ENCODE data around the gene ZBTB7B. TPM values are rescaled to one million over a fixed set of nuclear protein-coding genes. Genes with fewer than 3 reads are reported as not detected.

The ZBTB7B gene
- total RNA-seq, 1 donor from 2014 or later = 8.1 TPM

DNA sequence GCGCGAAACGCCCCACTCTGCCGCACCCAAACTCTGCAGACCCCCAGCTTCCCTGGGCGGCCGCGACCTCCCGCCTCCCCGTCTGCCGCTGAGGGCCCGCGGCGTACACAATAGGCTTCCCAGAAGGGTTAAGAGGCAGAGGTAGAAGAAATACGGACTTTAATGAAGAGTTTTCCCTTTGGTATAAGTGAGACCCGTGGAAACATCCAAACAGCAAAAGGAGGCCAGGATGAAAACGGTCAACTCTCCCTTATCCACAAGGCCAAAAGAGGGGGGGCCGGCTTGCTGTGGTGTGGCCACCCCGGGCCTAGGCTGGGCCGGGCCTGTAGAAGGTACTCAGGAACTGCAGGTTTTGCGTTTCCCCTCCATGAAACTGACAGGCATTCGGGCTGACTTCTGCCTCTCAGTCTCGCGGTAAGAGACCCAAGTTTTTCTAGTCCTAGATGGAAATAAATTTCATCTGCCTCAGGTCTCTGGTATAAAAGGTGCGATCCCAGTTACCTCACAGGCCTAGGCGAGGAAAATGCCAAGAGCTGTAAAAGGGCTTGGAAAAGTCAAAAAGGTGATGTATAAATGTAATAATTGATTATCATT lies 40.3 kb upstream of the ZBTB7B start:
- H3K36me3 Mint-ChIP-seq (ENCODE audit: unreplicated experiment) = no peaks in the 10 kb centered on the region
- H3K4me3 Mint-ChIP-seq (ENCODE audit: unreplicated experiment) = peak overlapping the region; percentile 91
- TF ChIP-seq, protein P1, sequence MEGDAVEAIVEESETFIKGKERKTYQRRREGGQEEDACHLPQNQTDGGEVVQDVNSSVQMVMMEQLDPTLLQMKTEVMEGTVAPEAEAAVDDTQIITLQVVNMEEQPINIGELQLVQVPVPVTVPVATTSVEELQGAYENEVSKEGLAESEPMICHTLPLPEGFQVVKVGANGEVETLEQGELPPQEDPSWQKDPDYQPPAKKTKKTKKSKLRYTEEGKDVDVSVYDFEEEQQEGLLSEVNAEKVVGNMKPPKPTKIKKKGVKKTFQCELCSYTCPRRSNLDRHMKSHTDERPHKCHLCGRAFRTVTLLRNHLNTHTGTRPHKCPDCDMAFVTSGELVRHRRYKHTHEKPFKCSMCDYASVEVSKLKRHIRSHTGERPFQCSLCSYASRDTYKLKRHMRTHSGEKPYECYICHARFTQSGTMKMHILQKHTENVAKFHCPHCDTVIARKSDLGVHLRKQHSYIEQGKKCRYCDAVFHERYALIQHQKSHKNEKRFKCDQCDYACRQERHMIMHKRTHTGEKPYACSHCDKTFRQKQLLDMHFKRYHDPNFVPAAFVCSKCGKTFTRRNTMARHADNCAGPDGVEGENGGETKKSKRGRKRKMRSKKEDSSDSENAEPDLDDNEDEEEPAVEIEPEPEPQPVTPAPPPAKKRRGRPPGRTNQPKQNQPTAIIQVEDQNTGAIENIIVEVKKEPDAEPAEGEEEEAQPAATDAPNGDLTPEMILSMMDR (IDR thresholded peaks at IDR 0.05; ENCODE audit: partially characterized antibody, unreplicated experiment) = no peak
- DNase-seq = no peak
- H3K27me3 Mint-ChIP-seq (ENCODE audit: unreplicated experiment) = no peaks in the 10 kb centered on the region
- peaks cover 6% of the 10 kb centered on the region for H3K9me3 Mint-ChIP-seq (ENCODE audit: unreplicated experiment)
- H3K4me1 Mint-ChIP-seq (ENCODE audit: low read depth, unreplicated experiment) = peaks cover 10% of the 10 kb centered on the region
- H3K27ac Mint-ChIP-seq (ENCODE audit: unreplicated experiment) = peak overlapping the region; percentile 91

DNA sequence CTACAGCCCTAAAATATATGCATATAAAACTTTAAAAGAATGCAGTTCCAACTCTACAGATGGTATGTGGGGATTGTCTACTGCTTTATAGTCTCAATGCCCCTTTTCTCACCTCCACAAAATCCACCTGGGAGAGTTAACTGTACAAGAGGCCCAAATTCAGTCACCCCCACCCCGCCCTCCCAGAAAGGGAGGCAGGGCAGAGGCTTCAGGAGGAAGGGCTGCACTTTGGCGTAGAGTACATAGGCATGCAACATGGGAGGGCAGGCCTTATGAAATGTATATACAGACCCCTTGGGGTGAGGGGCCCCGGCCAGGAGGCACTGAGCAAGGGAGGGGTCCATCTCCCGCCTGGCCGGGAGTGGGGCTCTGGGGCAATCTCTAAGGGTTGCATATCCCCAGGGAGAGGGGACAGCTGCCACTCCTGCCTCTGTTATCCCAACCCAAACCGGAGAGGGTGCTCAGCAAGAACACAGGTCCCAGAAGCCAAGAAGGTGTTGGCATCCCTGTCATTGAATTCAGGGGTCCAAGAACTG lies 39.7 kb upstream of the ZBTB7B start:
- no peaks in the 10 kb centered on the region for H3K27me3 Mint-ChIP-seq (ENCODE audit: unreplicated experiment)
- peak overlapping the region; percentile 91 for H3K4me3 Mint-ChIP-seq (ENCODE audit: unreplicated experiment)
- peak overlapping the region; percentile 91 for H3K27ac Mint-ChIP-seq (ENCODE audit: unreplicated experiment)
- no peak for DNase-seq
- TF ChIP-seq, protein P1 (IDR thresholded peaks at IDR 0.05; ENCODE audit: partially characterized antibody, unreplicated experiment) = no peak
- peaks cover 9% of the 10 kb centered on the region for H3K4me1 Mint-ChIP-seq (ENCODE audit: low read depth, unreplicated experiment)
- no peaks in the 10 kb centered on the region for H3K36me3 Mint-ChIP-seq (ENCODE audit: unreplicated experiment)
- H3K9me3 Mint-ChIP-seq (ENCODE audit: unreplicated experiment) = peaks cover 7% of the 10 kb centered on the region

GRCh38 chr1:154963643-154964042 lies 39.0 kb upstream of the ZBTB7B start:
- Mint-ChIP-seq H3K9me3 (ENCODE audit: unreplicated experiment) (peaks cover 7% of the 10 kb centered on the region), H3K27me3 (ENCODE audit: unreplicated experiment) (peaks cover 3% of the 10 kb centered on the region), H3K4me1 (ENCODE audit: low read depth, unreplicated experiment) (peaks cover 14% of the 10 kb centered on the region), H3K27ac (ENCODE audit: unreplicated experiment) (no peak overlapping the region), H3K4me3 (ENCODE audit: unreplicated experiment) (peak overlapping the region; percentile 32), H3K36me3 (ENCODE audit: unreplicated experiment) (no peaks in the 10 kb centered on the region)
- DNase-seq = no peak
- TF ChIP-seq, protein P1 (IDR thresholded peaks at IDR 0.05; ENCODE audit: partially characterized antibody, unreplicated experiment) = no peak

GRCh38 chr1:154964359-154964758 lies 38.2 kb upstream of the ZBTB7B start:
- TF ChIP-seq, protein P1 (IDR thresholded peaks at IDR 0.05; ENCODE audit: partially characterized antibody, unreplicated experiment) = no peak
- Mint-ChIP-seq H3K4me1 (ENCODE audit: low read depth, unreplicated experiment) (peaks cover 18% of the 10 kb centered on the region), H3K9me3 (ENCODE audit: unreplicated experiment) (peaks cover 9% of the 10 kb centered on the region), H3K4me3 (ENCODE audit: unreplicated experiment) (no peak overlapping the region), H3K36me3 (ENCODE audit: unreplicated experiment) (no peaks in the 10 kb centered on the region), H3K27me3 (ENCODE audit: unreplicated experiment) (peaks cover 4% of the 10 kb centered on the region), H3K27ac (ENCODE audit: unreplicated experiment) (no peak overlapping the region)
- no peak for DNase-seq

DNA sequence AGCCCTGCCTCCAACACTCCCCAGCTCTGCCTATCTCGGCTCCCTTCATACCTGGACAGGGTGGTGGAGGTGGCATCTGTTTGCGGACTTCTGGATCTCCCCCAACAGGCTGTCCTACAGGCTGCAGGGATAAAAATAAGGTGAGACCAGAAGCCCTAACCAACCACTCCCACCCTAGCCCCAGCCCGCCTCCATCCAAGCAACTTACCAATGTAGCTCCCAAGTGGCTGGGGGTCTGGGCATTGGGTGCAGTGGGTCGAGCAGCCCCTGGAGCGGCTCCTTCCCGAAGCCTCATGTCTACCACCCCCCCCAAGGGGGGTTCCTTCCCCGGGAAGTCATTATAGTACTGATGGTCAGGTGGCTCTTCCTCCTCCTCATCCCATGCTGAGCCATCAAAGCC lies 36.5 kb upstream of the ZBTB7B start:
- Mint-ChIP-seq H3K4me3 (ENCODE audit: unreplicated experiment) (no peak overlapping the region), H3K4me1 (ENCODE audit: low read depth, unreplicated experiment) (peaks cover 20% of the 10 kb centered on the region), H3K9me3 (ENCODE audit: unreplicated experiment) (peaks cover 9% of the 10 kb centered on the region), H3K27ac (ENCODE audit: unreplicated experiment) (no peak overlapping the region), H3K27me3 (ENCODE audit: unreplicated experiment) (peaks cover 7% of the 10 kb centered on the region), H3K36me3 (ENCODE audit: unreplicated experiment) (no peaks in the 10 kb centered on the region)
- TF ChIP-seq, protein P1 (IDR thresholded peaks at IDR 0.05; ENCODE audit: partially characterized antibody, unreplicated experiment) = no peak
- DNase-seq = no peak

Data from glutamatergic neuron (in vitro differentiated cells).